Aorta (tissue), 5 donors: ENCODE measurements around the gene FGD4. TPM values are rescaled to one million over a fixed set of nuclear protein-coding genes. Genes with fewer than 3 reads are reported as not detected.
A peak's percentile ranks its signal among the peaks of the same experiment; 100 is the strongest.
"Not testable (repeated sequence)": the region's sequence is repeated elsewhere in the genome, so short reads cannot be mapped to it uniquely, and the experiment has no call there.

Experiments
- ATAC-seq: fragments of 200-7000 bp; cut with Tn5 transposase; one replicate; pipeline ENCODE4 v1.9.1; 2022; ENCODE audit warnings: moderate library complexity; ENCODE audit not compliant: low FRiP score
- DNase-seq, 2 donors: peaks; one replicate each; pipeline ENCODE4 v3.0.0-alpha.2; 2020
- H3K27ac ChIP-seq, 2 donors: one replicate each; pipeline ENCODE4 v1.5.1; 2013; ENCODE audit warnings: low read length in 2 of 2, mild to moderate bottlenecking in 2 of 2, moderate library complexity in 2 of 2, control low read depth in 1 of 2, inconsistent platforms in 1 of 2, low read depth in 1 of 2
- H3K27me3 ChIP-seq, 2 donors: one replicate each; pipeline ENCODE4 v1.6.1; 2013; ENCODE audit warnings: control low read depth in 1 of 2, low read length in 1 of 2, mild to moderate bottlenecking in 1 of 2, moderate library complexity in 1 of 2; ENCODE audit not compliant: insufficient read depth in 2 of 2, control insufficient read depth in 1 of 2
- H3K36me3 ChIP-seq, 2 donors: one replicate each; pipeline ENCODE4 v1.6.1; 2013; ENCODE audit warnings: control low read depth in 1 of 2, low read length in 1 of 2, mild to moderate bottlenecking in 1 of 2; ENCODE audit not compliant: insufficient read depth in 2 of 2, control insufficient read depth in 1 of 2
- H3K4me1 ChIP-seq, 2 donors: one replicate each; pipeline ENCODE4 v1.6.1; 2013; ENCODE audit warnings: low read length in 2 of 2, control low read depth in 1 of 2, mild to moderate bottlenecking in 1 of 2, moderate library complexity in 1 of 2; ENCODE audit not compliant: insufficient read depth in 2 of 2, control insufficient read depth in 1 of 2
- H3K4me3 ChIP-seq, 2 donors: one replicate each; pipeline ENCODE4 v1.5.1; 2013; ENCODE audit warnings: low read length in 2 of 2, control low read depth in 1 of 2, mild to moderate bottlenecking in 1 of 2
- H3K9me3 ChIP-seq: one replicate; pipeline ENCODE4 v1.6.1; 2013; ENCODE audit warnings: mild to moderate bottlenecking, low read length; ENCODE audit not compliant: control insufficient read depth
- WGBS, 2 donors: extraction: QIAGEN DNeasy Blood & Tissue Kit; methylation state at CpG; one replicate each; pipeline ENCODE4 v1.1.7; 2013; 5-methylcytosine and 5-hydroxymethylcytosine counted together
- intact Hi-C, 2 donors: fragments of 100-400 bp; cut with DNase I; formaldehyde crosslinking; loops; one replicate each; pipeline versions ENCODE4 v1.14.2 to v1.15.0; 2022
- polyA plus RNA-seq, 2 donors: library from polyadenylated mRNA; stranded (reverse); fragments of 200-250 nt; gene quantifications; one replicate each; pipeline ENCODE4 v1.2.3, GENCODE V29; 2013
- total RNA-seq, 2 donors: library from RNA; stranded (reverse); fragmentation: NEBNext Ultra II Directional; extraction: Animal tissue kit (Norgen Biotek cat#: 25700); gene quantifications; one replicate each; pipeline ENCODE4 v1.2.1, GENCODE V29; 2021
- donor health status: healthy with polysubstance abuse.
- donor health status: Bipolar disorder and iron deficiency.
- donor health status: DM: no; HTN: no; CAD: no.
- donor health status: DM: no; HTN: no; CAD: no.
- donor health status: DM: yes; HTN: yes; CAD: no.

FGD4 gene
- total and polyA plus RNA-seq, 4 donors = 5.5 to 46.9 (median 24.0) TPM

DNA sequence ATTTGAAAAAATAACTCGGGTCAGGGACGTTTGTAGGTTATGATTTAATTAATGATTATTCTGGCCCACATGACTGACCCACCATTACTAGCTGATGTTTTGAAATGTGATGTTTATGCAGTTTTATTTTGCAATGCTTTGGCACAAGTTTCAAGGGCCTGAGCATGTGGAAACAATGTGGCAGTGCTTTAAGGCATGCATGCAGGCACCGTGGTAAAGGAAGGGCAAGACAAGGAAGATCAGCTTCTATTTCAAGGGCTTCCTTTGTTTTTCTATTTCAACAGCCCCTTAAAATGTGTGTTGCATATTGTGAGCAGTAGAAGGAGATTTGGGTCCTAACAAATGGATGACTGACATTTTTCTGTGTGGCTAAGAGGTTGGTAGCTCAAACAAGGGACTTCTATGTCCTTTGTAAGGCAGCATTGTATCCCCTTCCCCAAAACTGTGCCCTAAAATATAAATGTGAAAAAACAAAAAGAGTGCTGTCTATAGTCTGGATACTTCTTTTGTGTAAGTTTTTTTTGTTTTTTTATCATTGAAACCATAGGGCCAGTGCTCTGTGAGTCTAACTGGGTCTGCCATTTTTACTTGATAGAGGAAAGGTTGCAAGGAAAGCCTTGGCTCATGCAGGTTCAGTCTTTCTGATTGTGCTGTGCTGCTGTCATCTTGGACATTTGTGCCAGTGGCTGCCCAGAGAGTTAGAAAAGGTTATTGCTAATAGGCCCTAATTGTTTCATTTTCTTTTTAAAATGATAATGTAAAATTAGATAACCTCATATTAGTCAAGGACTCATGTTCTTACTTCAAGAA is 103.5 kb downstream of the FGD4 start:
- H3K27ac ChIP-seq = no peak overlapping the region
- no peaks in the 10 kb centered on the region for H3K9me3 ChIP-seq
- H3K36me3 ChIP-seq = no peaks in the 10 kb centered on the region
- intact Hi-C loops = no loop called here
- H3K4me3 ChIP-seq = no peak overlapping the region
- ATAC-seq (peak; percentile 61), DNase-seq (no peak)
- H3K27me3 ChIP-seq = no peaks in the 10 kb centered on the region
- H3K4me1 ChIP-seq = peaks cover 2 to 5% of the 10 kb centered on the region in 2 donors
- WGBS, 2 donors = 11 to 18% methylated on average over 3 of the region's 3 CpGs

DNA sequence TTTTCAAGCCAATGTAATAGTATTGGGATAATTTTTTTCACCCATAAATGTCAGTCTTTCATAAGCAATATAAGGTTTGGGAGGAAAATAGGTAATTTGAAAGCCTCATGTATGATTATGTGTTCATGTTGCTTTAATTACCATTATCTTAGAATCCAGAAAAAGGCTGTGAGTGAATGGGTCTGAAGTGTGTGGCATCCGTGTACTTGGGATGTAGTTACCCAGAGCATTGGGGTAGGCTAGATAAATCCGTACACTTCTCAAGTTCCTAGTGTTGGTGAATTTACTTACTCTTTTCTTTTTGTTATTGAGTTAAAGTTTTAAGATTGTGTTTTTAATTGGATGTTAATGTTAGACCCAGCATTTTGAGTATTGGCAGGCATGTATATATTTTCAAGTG is 104.4 kb downstream of the FGD4 start:
- Histone ChIP-seq H3K4me3 (no peak overlapping the region), H3K4me1 (peaks cover 2 to 5% of the 10 kb centered on the region in 2 donors), H3K9me3 (no peaks in the 10 kb centered on the region), H3K27ac (no peak overlapping the region), H3K27me3 (no peaks in the 10 kb centered on the region), H3K36me3 (no peaks in the 10 kb centered on the region)
- 93 to 97% methylated on average over 2 of the region's 2 CpGs for WGBS, 2 donors
- no peak for ATAC-seq
- DNase-seq = no peak
- intact Hi-C loops = no loop called here

DNA sequence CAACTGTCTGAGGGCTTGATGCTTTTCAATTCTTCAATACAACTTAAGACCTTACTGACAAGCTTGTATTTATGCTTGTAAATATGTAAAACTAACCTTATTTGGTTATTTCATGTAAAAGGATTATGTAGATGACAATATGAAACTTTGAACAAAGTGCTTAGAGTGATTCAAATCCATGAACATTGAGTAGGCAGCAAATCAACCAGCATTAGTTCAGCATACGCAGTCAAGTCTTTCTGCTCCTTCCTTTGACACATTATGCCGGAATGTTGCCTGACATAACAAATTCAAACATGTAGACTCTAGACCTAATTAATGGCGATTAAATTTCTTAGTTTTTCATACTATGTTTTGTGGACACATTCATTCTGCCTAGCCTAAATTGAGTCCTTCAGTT is 105.2 kb downstream of the FGD4 start:
- Histone ChIP-seq H3K36me3 (no peaks in the 10 kb centered on the region), H3K4me3 (no peak overlapping the region), H3K9me3 (no peaks in the 10 kb centered on the region), H3K27me3 (no peaks in the 10 kb centered on the region), H3K27ac (no peak overlapping the region), H3K4me1 (peaks cover 2 to 5% of the 10 kb centered on the region in 2 donors)
- WGBS, 2 donors = 95 to 97% methylated on average over 3 of the region's 3 CpGs
- DNase-seq (no peak), ATAC-seq (no peak)
- intact Hi-C loops = no loop called here

DNA sequence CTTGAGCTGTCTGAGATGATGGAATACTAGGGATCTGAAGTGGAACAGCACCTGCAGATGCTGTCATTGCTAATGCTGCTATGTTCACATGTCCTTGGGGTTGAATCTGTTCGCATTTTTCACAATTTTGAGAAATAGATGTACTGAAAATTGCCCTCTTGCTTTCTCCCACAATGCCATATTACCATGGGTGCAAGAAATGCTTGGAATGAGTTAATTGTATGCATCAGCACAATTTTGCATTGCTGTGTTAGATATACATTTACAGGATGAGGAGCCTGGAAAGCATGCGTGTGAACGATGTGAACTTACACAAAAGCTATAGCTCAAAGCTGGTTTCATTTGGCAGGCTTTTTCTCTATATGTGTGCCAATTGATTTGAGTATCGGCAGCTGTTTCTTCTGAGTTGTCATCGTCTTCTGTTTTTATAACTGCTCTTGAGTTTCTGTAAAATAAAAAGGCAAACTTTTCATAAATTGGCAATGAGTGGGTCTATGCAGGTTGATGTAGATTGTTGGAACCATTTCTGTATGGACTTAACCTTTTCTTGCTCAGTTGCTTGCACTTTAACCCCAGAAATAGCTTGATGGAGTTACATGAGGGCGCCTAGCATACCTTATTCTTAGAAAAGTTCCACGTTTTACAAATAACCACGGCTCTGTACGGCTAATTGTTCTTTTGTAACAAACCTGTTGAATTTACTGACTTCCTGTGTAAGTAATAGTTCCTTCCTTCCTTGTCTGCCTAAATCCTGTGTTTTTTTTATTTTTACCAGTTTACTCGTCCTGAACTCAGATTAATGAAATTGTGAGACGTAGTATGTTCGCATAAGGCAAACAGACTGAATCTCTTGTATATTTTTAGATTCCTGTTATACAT is 105.9 kb downstream of the FGD4 start:
- DNase-seq (no peak), ATAC-seq (no peak)
- H3K4me1 ChIP-seq = peaks cover 2 to 5% of the 10 kb centered on the region in 2 donors
- intact Hi-C loops = no loop called here
- 51 to 59% methylated on average over 12 of the region's 12 CpGs for WGBS, 2 donors
- no peaks in the 10 kb centered on the region for H3K27me3 ChIP-seq
- H3K36me3 ChIP-seq = no peaks in the 10 kb centered on the region
- H3K27ac ChIP-seq = no peak overlapping the region
- H3K9me3 ChIP-seq = no peaks in the 10 kb centered on the region
- H3K4me3 ChIP-seq = no peak overlapping the region

DNA sequence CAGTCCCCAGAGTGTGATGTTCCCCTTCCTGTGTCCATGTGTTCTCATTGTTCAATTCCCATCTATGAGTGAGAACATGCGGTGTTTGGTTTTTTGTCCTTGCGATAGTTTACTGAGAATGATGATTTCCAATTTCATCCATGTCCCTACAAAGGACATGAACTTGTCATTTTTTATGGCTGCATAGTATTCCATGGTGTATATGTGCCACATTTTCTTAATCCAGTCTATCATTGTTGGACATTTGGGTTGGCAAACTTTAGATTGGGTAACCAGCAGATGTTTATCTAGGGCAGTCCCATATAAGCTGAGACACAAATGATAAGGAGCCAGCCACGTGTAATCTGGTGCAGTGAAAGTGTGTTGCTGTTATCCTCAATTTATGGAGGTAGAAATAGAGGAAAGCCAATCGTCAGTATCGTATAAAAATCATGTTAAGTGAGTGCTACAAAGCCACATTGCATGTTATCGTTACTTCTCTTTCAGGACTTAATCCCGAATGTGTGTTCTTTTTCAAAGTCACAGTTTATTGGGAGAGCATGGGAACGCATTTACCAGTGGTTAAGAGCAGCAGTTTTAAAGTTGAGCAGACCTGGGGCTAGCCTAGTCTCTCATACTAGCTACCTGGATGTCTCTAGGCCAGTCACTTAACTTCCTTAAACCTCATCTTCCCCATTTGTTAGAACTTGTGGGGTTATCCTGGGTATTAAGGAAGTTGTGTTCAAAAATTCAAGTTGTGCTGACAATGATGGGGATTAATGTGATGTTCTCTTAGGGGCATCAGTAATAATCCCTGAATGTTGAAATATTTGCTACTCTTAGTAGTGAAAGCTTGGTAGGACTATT is 108.0 kb downstream of the FGD4 start:
- H3K4me1 ChIP-seq, DNase-seq, H3K36me3 ChIP-seq, H3K9me3 ChIP-seq, H3K4me3 ChIP-seq, ATAC-seq, H3K27me3 ChIP-seq, H3K27ac ChIP-seq, intact Hi-C loops: not testable (repeated sequence)
- 81 to 85% methylated on average over 6 of the region's 8 CpGs for WGBS, 2 donors

DNA sequence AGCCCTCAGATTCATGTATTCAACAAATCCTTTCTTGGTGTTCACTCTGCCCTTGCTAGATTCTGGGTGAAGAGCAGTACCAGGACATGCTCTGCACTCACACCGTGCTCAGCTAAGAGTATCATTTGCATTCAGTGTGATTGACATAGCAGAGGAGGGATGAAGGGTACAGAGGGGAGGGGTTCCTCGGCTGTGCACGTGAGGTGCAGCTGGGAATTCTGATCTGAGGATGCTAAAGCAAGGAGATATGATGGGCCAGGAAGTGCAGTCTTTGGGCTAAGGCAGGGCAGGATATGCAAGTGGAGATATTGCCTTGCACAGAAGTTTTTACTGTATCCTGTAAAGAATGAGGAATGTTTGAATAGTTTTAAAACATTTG is 108.6 kb downstream of the FGD4 start:
- Histone ChIP-seq H3K27ac (no peak overlapping the region), H3K27me3 (no peaks in the 10 kb centered on the region), H3K36me3 (no peaks in the 10 kb centered on the region), H3K9me3 (no peaks in the 10 kb centered on the region), H3K4me3 (no peak overlapping the region), H3K4me1 (peaks cover 2% of the 10 kb centered on the region in 2 donors)
- no peak for DNase-seq
- intact Hi-C loops = no loop called here
- ATAC-seq = no peak
- WGBS, 2 donors = 37 to 42% methylated on average over 3 of the region's 3 CpGs

DNA sequence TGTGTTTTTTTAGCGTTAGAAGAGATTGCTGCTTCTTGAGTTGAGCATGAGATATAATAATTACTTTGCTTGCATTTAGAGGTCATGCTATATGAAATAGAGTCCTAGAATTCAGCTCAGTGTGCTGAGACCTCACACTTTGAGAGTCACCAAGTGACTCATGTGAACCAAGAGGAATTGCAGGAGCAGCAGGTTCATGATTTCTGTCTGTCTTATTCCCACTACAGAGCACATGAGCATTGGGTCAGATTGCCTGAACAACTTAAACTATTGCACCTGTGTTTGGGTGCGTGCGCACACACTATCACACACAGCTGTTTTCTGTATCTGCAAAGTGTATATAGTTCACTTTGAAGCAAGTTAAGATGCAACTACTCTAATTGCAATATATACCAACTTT is 109.3 kb downstream of the FGD4 start:
- 81 to 89% methylated on average over 3 of the region's 3 CpGs for WGBS, 2 donors
- Histone ChIP-seq H3K36me3 (no peaks in the 10 kb centered on the region), H3K4me1 (peaks cover 0 to 2% of the 10 kb centered on the region in 2 donors), H3K4me3 (no peak overlapping the region), H3K27ac (no peak overlapping the region), H3K9me3 (no peaks in the 10 kb centered on the region), H3K27me3 (no peaks in the 10 kb centered on the region)
- DNase-seq (no peak), ATAC-seq (no peak)
- intact Hi-C loops = no loop called here

DNA sequence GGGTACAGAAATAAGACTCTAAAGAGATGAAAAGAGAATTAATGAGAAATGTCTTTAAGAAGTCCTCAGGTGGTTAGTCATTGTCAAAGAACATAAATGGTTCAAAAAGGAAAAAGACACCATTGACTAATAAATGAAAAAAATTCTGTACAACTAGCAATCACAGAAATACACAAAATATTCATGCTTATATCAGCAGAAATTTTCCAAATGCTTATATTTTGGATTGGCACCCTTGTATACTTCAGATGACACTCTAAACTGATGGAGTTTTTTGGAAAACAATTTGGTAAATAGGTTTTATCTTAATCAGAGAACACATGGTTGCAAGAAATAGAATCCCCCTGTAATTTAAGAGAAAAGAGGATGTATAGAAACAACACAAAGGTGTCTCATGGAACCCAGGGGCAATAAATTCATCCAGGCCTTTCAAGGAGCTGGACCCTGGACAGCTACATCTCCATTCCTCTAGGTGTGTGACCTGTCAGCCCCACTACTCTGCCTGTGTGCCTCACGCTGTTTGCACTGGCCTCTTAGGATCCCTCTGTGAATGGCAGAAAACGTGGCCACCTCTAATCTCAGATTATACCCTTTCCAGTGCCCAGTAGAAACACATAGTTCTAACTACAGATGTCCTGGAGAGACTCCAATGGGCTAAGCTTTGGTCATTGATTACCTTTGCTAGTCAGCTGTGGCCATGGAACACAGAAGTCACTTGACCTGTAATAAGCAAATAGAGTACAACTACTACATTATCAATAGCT is 110.2 kb downstream of the FGD4 start:
- H3K4me1 ChIP-seq = peaks cover 0 to 2% of the 10 kb centered on the region in 2 donors
- intact Hi-C loops = no loop called here
- ATAC-seq = no peak

More for the DNA sequence above, 110.2 kb downstream of the FGD4 start:
- Histone ChIP-seq H3K27me3 (no peaks in the 10 kb centered on the region), H3K9me3 (no peaks in the 10 kb centered on the region), H3K36me3 (no peaks in the 10 kb centered on the region), H3K27ac (no peak overlapping the region), H3K4me3 (no peak overlapping the region)
- 68 to 75% methylated on average over 2 of the region's 2 CpGs for WGBS, 2 donors
- DNase-seq = no peak
